HCT116 (cell line): ENCODE data around the gene MST1. TPM values are rescaled to one million over a fixed set of nuclear protein-coding genes. Genes with fewer than 3 reads are reported as not detected.

Source experiments
- ATAC-seq: fragments of 200-7000 bp; cut with Tn5 transposase; 2 replicates; pipeline ENCODE4 v1.9.1; 2020; ENCODE audit warnings: mild to moderate bottlenecking, moderate library complexity
- BruUV-seq: library from RNA; stranded (reverse); fragments of 400-500 nt; replicated peaks from 2 replicates; lab custom pipeline; 2021; lab: Mats Ljungman, UMichigan
- CTCF ChIA-PET: fragments of 300-600 bp; sonication (Branson Sonifier 250); formaldehyde crosslinking; loops from one replicate; lab custom pipeline; 2021; ENCODE audit warnings: antibody characterized with exemption; lab: Charles Lee
- POLR2A ChIA-PET: fragments of 300-600, 350-600 bp; sonication (Branson Sonifier 250); formaldehyde crosslinking; loops from one replicate; lab custom pipeline; 2021; ENCODE audit warnings: antibody characterized with exemption; lab: Charles Lee
- RAD21 ChIA-PET, 2 experiments: fragments of 300-600 bp; sonication (Branson Sonifier 250); formaldehyde crosslinking; loops; one replicate each; lab custom pipeline; 2023; ENCODE audit warnings: low total read pairs in 2 of 2; ENCODE audit not compliant: uncharacterized antibody in 2 of 2, unreplicated experiment in 2 of 2, low non-redundant PET in 1 of 2; lab: Charles Lee
- DNase-seq: peaks from one replicate; pipeline ENCODE4 v3.0.0-alpha.2; 2010; ENCODE audit warnings: low read depth, low spot score
- H2AFZ ChIP-seq: fragments of 200-600 bp; shearing (Covaris generic), sonication (generic); 2 replicates; pipeline ENCODE4 v1.6.1; 2017; ENCODE audit warnings: low read depth, mixed run types, mixed read lengths, antibody characterized with exemption, low read length; ENCODE audit not compliant: poor library complexity, severe bottlenecking
- H3K27ac ChIP-seq: 2 replicates; pipeline ENCODE4 v1.5.1; 2012; ENCODE audit warnings: low read depth, low read length
- H3K27me3 ChIP-seq: fragments of 200-600 bp; sonication (generic); 2 replicates; pipeline ENCODE4 v1.6.1; 2016; ENCODE audit warnings: mixed run types, low read length, mixed read lengths; ENCODE audit not compliant: insufficient read depth
- H3K36me3 ChIP-seq, 2 experiments: fragments of 200-500 bp in 1 of 2; fragments of 200-600 bp in 1 of 2; sonication (Bioruptor generic) in 1 of 2; sonication (generic) in 1 of 2; 2 replicates each; pipeline versions ENCODE4 v1.5.1 to v1.6.1; 2014 to 2016; ENCODE audit warnings: low read length in 2 of 2, inconsistent platforms in 1 of 2, mixed read lengths in 1 of 2, mixed run types in 1 of 2; ENCODE audit not compliant: insufficient read depth in 2 of 2, control insufficient read depth in 1 of 2
- H3K4me1 ChIP-seq, 2 experiments: fragments of 200-600 bp in 1 of 2; sonication (generic) in 1 of 2; 2 replicates each; pipeline versions ENCODE4 v1.5.1 to v1.6.1; 2012 to 2017; ENCODE audit warnings: low read length in 2 of 2, inconsistent platforms in 1 of 2, mild to moderate bottlenecking in 1 of 2, mixed read lengths in 1 of 2, mixed run types in 1 of 2, moderate library complexity in 1 of 2; ENCODE audit not compliant: insufficient read depth in 2 of 2, control insufficient read depth in 1 of 2
- H3K4me2 ChIP-seq: fragments of 200-600 bp; sonication (generic); 2 replicates; pipeline ENCODE4 v1.6.1; 2017; ENCODE audit warnings: mixed run types, low read length, mixed read lengths
- H3K4me3 ChIP-seq, 2 experiments: fragments of 200-600 bp in 1 of 2; sonication (generic) in 1 of 2; replicated peaks in 1 of 2; 2 replicates each; pipeline ENCODE4 v1.5.1; 2011 to 2016; ENCODE audit warnings: low read length in 2 of 2, control low read depth in 1 of 2, low read depth in 1 of 2, mild to moderate bottlenecking in 1 of 2, mixed read lengths in 1 of 2, mixed run types in 1 of 2
- H3K79me2 ChIP-seq: fragments of 200-600 bp; sonication (generic); 2 replicates; pipeline ENCODE4 v1.6.1; 2017; ENCODE audit warnings: mild to moderate bottlenecking, mixed run types, low read length, moderate library complexity, mixed read lengths; ENCODE audit not compliant: insufficient read depth
- H3K9ac ChIP-seq: fragments of 200-600 bp; sonication (generic); 2 replicates; pipeline ENCODE4 v1.6.1; 2016; ENCODE audit warnings: low read length, mixed read lengths
- H3K9me2 ChIP-seq: fragments of 200-600 bp; sonication (generic), shearing (Covaris generic); 2 replicates; pipeline ENCODE4 v1.6.1; 2017; ENCODE audit warnings: mixed run types, mild to moderate bottlenecking, moderate library complexity; ENCODE audit not compliant: insufficient read depth
- H3K9me3 ChIP-seq, 2 experiments: fragments of 200-500 bp in 1 of 2; fragments of 200-600 bp in 1 of 2; sonication (Bioruptor generic) in 1 of 2; sonication (generic) in 1 of 2; 2 replicates each; pipeline ENCODE4 v1.6.1; 2014 to 2017; ENCODE audit warnings: low read length in 2 of 2, mixed read lengths in 2 of 2, inconsistent platforms in 1 of 2, low read depth in 1 of 2, mild to moderate bottlenecking in 1 of 2, mixed run types in 1 of 2, moderate library complexity in 1 of 2; ENCODE audit not compliant: control insufficient read depth in 1 of 2, insufficient read depth in 1 of 2
- H4K20me1 ChIP-seq: fragments of 200-600 bp; sonication (generic), shearing (Covaris generic); 2 replicates; pipeline ENCODE4 v1.6.1; 2017; ENCODE audit warnings: mixed run types, mild to moderate bottlenecking, moderate library complexity; ENCODE audit not compliant: insufficient read depth
- ATF3 ChIP-seq: IDR thresholded peaks from 2 replicates; pipeline ENCODE4 v1.6.1; 2012
- CBX3 ChIP-seq: IDR thresholded peaks from 2 replicates; pipeline ENCODE4 v1.6.1; 2012; ENCODE audit warnings: low read depth
- CTCF ChIP-seq, 3 experiments: fragments of 200-600 bp in 1 of 3; sonication (generic) in 1 of 3; IDR thresholded peaks in 2 of 3; conservative IDR thresholded peaks in 1 of 3; 2 replicates each; pipeline ENCODE4 v1.5.1; 2012 to 2017; ENCODE audit warnings: low read depth in 2 of 3, low read length in 2 of 3, antibody characterized with exemption in 1 of 3, borderline replicate concordance in 1 of 3, control low read depth in 1 of 3, mild to moderate bottlenecking in 1 of 3, mixed read lengths in 1 of 3, mixed run types in 1 of 3, moderate library complexity in 1 of 3; ENCODE audit not compliant: insufficient read depth in 1 of 3
- EZH2 ChIP-seq: fragments of 200-600 bp; sonication (generic); IDR thresholded peaks from 2 replicates; pipeline ENCODE4 v1.6.1; 2017; ENCODE audit warnings: antibody characterized with exemption, mixed run types
- FOSL1 ChIP-seq: IDR thresholded peaks from 2 replicates; pipeline ENCODE4 v1.6.1; 2012; ENCODE audit warnings: low read depth
- JUND ChIP-seq: IDR thresholded peaks from 2 replicates; pipeline ENCODE4 v1.6.1; 2012
- POLR2A ChIP-seq: IDR thresholded peaks from 2 replicates; pipeline ENCODE4 v1.7.0; 2011; ENCODE audit warnings: borderline replicate concordance; ENCODE audit not compliant: insufficient read depth, insufficient read length; ENCODE audit errors: extremely low read depth
- POLR2AphosphoS5 ChIP-seq: IDR thresholded peaks from 2 replicates; pipeline ENCODE4 v1.6.1; 2011; ENCODE audit warnings: mild to moderate bottlenecking, low read depth, low read length, moderate library complexity
- RAD21 ChIP-seq: IDR thresholded peaks from 2 replicates; pipeline ENCODE4 v1.6.1; 2012; ENCODE audit warnings: low read depth, mild to moderate bottlenecking
- SIN3A ChIP-seq: IDR thresholded peaks from 2 replicates; pipeline ENCODE4 v1.6.1; 2012; ENCODE audit warnings: low read depth
- SRF ChIP-seq: IDR thresholded peaks from 2 replicates; pipeline ENCODE4 v1.6.1; 2012; ENCODE audit warnings: low read depth
- ZBTB33 ChIP-seq: IDR thresholded peaks from 2 replicates; pipeline ENCODE4 v1.6.1; 2011; ENCODE audit warnings: mild to moderate bottlenecking, low read length, moderate library complexity; ENCODE audit not compliant: insufficient replicate concordance; ENCODE audit errors: extremely low read depth
- ZFX ChIP-seq: fragments of 450-650 bp; IDR thresholded peaks from 2 replicates; pipeline ENCODE4 v1.6.1; 2017
- ZNF274 ChIP-seq: fragments of 200-500 bp; sonication (Bioruptor generic); IDR thresholded peaks from 2 replicates; pipeline ENCODE4 v1.6.1; 2014; ENCODE audit warnings: mild to moderate bottlenecking, low read depth, low read length, inconsistent platforms
- intact Hi-C: fragments of 100-400 bp; cut with micrococcal nuclease; formaldehyde crosslinking; loops from 2 replicates; pipeline ENCODE4 v1.10.0; 2022
- total RNA-seq: library from RNA; stranded (reverse); gene quantifications from one replicate; pipeline ENCODE4 v1.2.1, GENCODE V29; 2021; ENCODE audit not compliant: unreplicated experiment

The MST1 gene
- total RNA-seq, 1 experiment from 2014 or later: 15.4 TPM

GRCh38 chr3:49644684-49645083 is 44.6 kb downstream of the MST1 start:
- ATAC-seq (no peak), DNase-seq (no peak)
- H4K20me1 ChIP-seq: no peaks in the 10 kb centered on the region
- peaks cover 4 to 14% of the 10 kb centered on the region in 2 experiments; a peak in 2 of 4 replicates for H3K4me1 ChIP-seq
- H3K79me2 ChIP-seq: no peaks in the 10 kb centered on the region
- H3K9me3 ChIP-seq: no peaks in the 10 kb centered on the region
- no peaks in the 10 kb centered on the region for H3K27me3 ChIP-seq
- RAD21 ChIA-PET: no interaction called here
- H3K4me2 ChIP-seq: no peak overlapping the region
- H3K9me2 ChIP-seq: no peaks in the 10 kb centered on the region
- TF ChIP-seq SIN3A: no peak
- no peak for TF ChIP-seq POLR2A
- no peak for TF ChIP-seq EZH2
- no peak for TF ChIP-seq FOSL1
- TF ChIP-seq SRF: no peak
- no peak for TF ChIP-seq JUND
- no peak for TF ChIP-seq ZBTB33
- no peak for TF ChIP-seq ATF3
- TF ChIP-seq, all 23 proteins: peak for 0
- POLR2A ChIA-PET: no interaction called here
- intact Hi-C loops: no loop called here
- no peak overlapping the region for H2AFZ ChIP-seq
- CTCF ChIA-PET: no interaction called here
- H3K4me3 ChIP-seq: no peak overlapping the region
- no peak overlapping the region for H3K9ac ChIP-seq
- no TSS peak for BruUV-seq
- no peaks in the 10 kb centered on the region for H3K36me3 ChIP-seq
- H3K27ac ChIP-seq: no peak overlapping the region

GRCh38 chr3:49642708-49643145 is 46.5 kb downstream of the MST1 start:
- Histone ChIP-seq H3K9me3 (no peaks in the 10 kb centered on the region), H3K36me3 (no peaks in the 10 kb centered on the region), H3K9ac (no peak overlapping the region), H3K4me3 (no peak overlapping the region), H3K4me1 (peaks cover 13 to 22% of the 10 kb centered on the region in 2 experiments), H4K20me1 (no peaks in the 10 kb centered on the region), H2AFZ (no peak overlapping the region), H3K27ac (no peak overlapping the region), H3K79me2 (no peaks in the 10 kb centered on the region), H3K4me2 (no peak overlapping the region), H3K27me3 (no peaks in the 10 kb centered on the region), H3K9me2 (no peaks in the 10 kb centered on the region)
- BruUV-seq: no TSS peak
- RAD21 ChIA-PET: no interaction called here
- ATAC-seq: no peak
- CTCF ChIA-PET: no interaction called here
- intact Hi-C loops: no loop called here
- no peak for DNase-seq
- POLR2A ChIA-PET: no interaction called here
- TF ChIP-seq ZBTB33: no peak
- TF ChIP-seq ATF3: no peak
- no peak for TF ChIP-seq POLR2A
- no peak for TF ChIP-seq RAD21
- no peak for TF ChIP-seq ZNF274
- TF ChIP-seq CTCF (IDR thresholded peaks at IDR 0.05 in 2 of 3, conservative IDR thresholded peaks at IDR 0.05 in 1 of 3; ENCODE audit: borderline replicate concordance in 1 of 3, insufficient read depth in 1 of 3, low read depth in 2 of 3, low read length in 2 of 3): no peak
- TF ChIP-seq SIN3A: no peak
- TF ChIP-seq ZFX: no peak
- no peak for TF ChIP-seq CBX3
- no peak for TF ChIP-seq POLR2AphosphoS5
